Suprapubic skin (tissue), 4 donors: ENCODE measurements around the gene MNAT1.

Source experiments
- POLR2A ChIP-seq, 2 donors: fragments of 450-650 bp; IDR thresholded peaks; one replicate each; pipeline ENCODE4 v1.6.1; 2017; ENCODE audit warnings: antibody characterized with exemption in 2 of 2, mild to moderate bottlenecking in 2 of 2, moderate library complexity in 2 of 2
- POLR2AphosphoS5 ChIP-seq, 3 donors: sonication (generic); formaldehyde crosslinking; IDR thresholded peaks; one replicate each; pipeline ENCODE4 v1.6.1; 2017; ENCODE audit warnings: antibody characterized with exemption in 3 of 3
- TF ChIP-seq, protein P1 (sequence below), 2 donors: fragments of 200-600 bp in 1 of 2; fragments of 450-650 bp in 1 of 2; sonication (generic) in 1 of 2; IDR thresholded peaks; one replicate each; pipeline ENCODE4 v1.5.1; 2016 to 2019; ENCODE audit warnings: antibody characterized with exemption in 2 of 2, mild to moderate bottlenecking in 1 of 2, moderate library complexity in 1 of 2

DNA sequence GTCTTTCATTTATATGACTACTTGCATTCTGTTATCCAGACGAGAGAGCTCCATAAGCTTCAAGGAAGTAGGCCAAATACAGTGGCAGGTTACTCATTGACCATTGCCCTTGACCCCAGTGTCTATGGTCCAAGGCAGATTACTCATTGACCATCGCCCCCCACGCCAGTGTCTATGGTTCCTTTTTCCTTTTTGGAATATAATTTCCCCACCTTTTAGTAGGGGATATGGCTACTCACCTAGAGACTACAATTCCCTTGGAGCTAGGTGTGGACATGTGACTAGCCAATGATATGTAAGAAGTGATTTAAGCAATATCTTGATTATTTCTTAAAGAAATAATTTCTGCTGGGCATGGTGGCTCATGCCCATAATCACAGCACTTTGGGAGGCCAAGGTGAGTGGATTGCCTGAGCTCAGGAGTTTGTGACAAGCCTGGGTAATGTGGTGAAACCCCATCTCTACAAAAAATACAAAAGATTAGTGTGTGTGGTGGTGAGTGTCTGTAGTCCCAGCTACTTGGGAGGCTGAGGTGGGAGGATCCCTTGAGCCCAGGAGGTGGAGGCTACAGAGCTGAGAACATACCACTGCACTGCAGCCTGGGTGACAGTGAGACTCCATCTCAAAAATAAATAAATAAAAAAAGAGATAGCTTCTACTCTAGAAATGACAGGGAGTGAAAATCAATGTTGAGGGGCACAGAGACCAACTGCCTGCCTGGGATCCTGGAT is 43.0 kb upstream of the MNAT1 start:
- TF ChIP-seq, protein P1, sequence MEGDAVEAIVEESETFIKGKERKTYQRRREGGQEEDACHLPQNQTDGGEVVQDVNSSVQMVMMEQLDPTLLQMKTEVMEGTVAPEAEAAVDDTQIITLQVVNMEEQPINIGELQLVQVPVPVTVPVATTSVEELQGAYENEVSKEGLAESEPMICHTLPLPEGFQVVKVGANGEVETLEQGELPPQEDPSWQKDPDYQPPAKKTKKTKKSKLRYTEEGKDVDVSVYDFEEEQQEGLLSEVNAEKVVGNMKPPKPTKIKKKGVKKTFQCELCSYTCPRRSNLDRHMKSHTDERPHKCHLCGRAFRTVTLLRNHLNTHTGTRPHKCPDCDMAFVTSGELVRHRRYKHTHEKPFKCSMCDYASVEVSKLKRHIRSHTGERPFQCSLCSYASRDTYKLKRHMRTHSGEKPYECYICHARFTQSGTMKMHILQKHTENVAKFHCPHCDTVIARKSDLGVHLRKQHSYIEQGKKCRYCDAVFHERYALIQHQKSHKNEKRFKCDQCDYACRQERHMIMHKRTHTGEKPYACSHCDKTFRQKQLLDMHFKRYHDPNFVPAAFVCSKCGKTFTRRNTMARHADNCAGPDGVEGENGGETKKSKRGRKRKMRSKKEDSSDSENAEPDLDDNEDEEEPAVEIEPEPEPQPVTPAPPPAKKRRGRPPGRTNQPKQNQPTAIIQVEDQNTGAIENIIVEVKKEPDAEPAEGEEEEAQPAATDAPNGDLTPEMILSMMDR (IDR thresholded peaks at IDR 0.05): no peak
- TF ChIP-seq POLR2A (IDR thresholded peaks at IDR 0.05) (no peak), POLR2AphosphoS5 (IDR thresholded peaks at IDR 0.05) (no peak)
